ENCODE measurements around the gene THSD7B.

GRCh38 chr2:136783856-136784255 is 18.5 kb downstream of the THSD7B start:
- TF ChIP-seq, protein P1, sequence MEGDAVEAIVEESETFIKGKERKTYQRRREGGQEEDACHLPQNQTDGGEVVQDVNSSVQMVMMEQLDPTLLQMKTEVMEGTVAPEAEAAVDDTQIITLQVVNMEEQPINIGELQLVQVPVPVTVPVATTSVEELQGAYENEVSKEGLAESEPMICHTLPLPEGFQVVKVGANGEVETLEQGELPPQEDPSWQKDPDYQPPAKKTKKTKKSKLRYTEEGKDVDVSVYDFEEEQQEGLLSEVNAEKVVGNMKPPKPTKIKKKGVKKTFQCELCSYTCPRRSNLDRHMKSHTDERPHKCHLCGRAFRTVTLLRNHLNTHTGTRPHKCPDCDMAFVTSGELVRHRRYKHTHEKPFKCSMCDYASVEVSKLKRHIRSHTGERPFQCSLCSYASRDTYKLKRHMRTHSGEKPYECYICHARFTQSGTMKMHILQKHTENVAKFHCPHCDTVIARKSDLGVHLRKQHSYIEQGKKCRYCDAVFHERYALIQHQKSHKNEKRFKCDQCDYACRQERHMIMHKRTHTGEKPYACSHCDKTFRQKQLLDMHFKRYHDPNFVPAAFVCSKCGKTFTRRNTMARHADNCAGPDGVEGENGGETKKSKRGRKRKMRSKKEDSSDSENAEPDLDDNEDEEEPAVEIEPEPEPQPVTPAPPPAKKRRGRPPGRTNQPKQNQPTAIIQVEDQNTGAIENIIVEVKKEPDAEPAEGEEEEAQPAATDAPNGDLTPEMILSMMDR (IDR thresholded peaks at IDR 0.05), result no peak
- TF ChIP-seq PBX3 (IDR thresholded peaks at IDR 0.05), result no peak
- no peak for TF ChIP-seq POLR2A (IDR thresholded peaks at IDR 0.05; ENCODE audit: low read length)
- no peak for TF ChIP-seq MAX (IDR thresholded peaks at IDR 0.05)
- no peak for TF ChIP-seq JUN (IDR thresholded peaks at IDR 0.05)
- no peak for TF ChIP-seq EP300 (IDR thresholded peaks at IDR 0.05)
- TF ChIP-seq ESRRA (IDR thresholded peaks at IDR 0.05; ENCODE audit: borderline replicate concordance, low read length), result no peak
- no peak for TF ChIP-seq REST (IDR thresholded peaks at IDR 0.05)
- no peak for TF ChIP-seq ZFP36 (IDR thresholded peaks at IDR 0.05; ENCODE audit: borderline replicate concordance, partially characterized antibody)
